Nephron progenitor cell (in vitro differentiated cells): Measurements from ENCODE around the gene EIPR1.

ENCODE experiments used
- DNase-seq: peaks from one replicate; pipeline ENCODE4 v3.0.0; 2021
- H3K27ac Mint-ChIP-seq: 2 replicates; pipeline ENCODE4 v1.8.0; 2021; ENCODE audit warnings: mild to moderate bottlenecking, moderate library complexity, mixed read lengths
- H3K27me3 Mint-ChIP-seq: 2 replicates; pipeline ENCODE4 v1.8.0; 2021; ENCODE audit warnings: mild to moderate bottlenecking, low read depth, mixed read lengths; ENCODE audit not compliant: poor library complexity
- H3K36me3 Mint-ChIP-seq: 2 replicates; pipeline ENCODE4 v1.8.0; 2021; ENCODE audit warnings: low read depth, mixed read lengths
- H3K4me1 Mint-ChIP-seq: 2 replicates; pipeline ENCODE4 v1.8.0; 2021; ENCODE audit warnings: mixed read lengths
- H3K4me3 Mint-ChIP-seq: 2 replicates; pipeline ENCODE4 v1.8.0; 2021; ENCODE audit warnings: mild to moderate bottlenecking, moderate library complexity, mixed read lengths
- H3K9me3 Mint-ChIP-seq: 2 replicates; pipeline ENCODE4 v1.8.0; 2021; ENCODE audit warnings: mild to moderate bottlenecking, moderate library complexity, mixed read lengths
- TF ChIP-seq, protein P1 (sequence below): fragments of 200-600 bp; sonication (generic); IDR thresholded peaks from 2 replicates; pipeline ENCODE4 v1.5.0; 2021; ENCODE audit warnings: antibody characterized with exemption

Gene EIPR1

DNA sequence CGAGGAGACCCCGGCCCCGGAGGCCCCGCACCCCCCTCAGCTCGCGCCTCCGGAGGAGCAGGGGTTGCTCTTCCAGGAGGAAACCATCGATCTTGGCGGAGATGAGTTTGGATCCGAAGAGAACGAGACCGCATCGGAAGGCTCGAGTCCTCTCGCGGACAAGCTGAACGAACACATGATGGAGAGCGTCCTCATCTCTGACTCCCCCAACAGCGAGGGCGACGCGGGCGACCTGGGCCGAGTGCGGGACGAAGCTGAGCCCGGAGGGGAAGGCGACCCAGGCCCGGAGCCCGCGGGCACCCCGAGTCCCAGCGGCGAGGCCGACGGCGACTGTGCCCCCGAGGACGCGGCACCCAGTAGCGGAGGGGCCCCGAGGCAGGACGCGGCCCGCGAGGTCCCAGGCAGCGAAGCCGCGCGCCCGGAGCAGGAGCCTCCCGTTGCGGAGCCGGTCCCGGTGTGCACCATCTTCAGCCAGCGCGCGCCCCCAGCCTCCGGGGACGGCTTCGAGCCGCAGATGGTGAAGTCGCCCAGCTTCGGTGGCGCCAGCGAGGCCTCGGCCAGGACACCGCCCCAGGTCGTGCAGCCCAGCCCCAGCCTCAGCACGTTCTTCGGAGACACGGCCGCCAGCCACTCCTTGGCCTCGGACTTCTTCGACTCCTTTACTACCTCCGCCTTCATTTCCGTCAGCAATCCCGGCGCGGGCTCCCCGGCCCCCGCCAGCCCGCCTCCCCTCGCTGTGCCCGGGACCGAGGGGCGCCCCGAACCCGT is 10.2 kb upstream of the EIPR1 start:
- Mint-ChIP-seq H3K27me3 (no peaks in the 10 kb centered on the region), H3K4me3 (no peak overlapping the region), H3K4me1 (no peaks in the 10 kb centered on the region), H3K9me3 (no peaks in the 10 kb centered on the region), H3K27ac (no peak overlapping the region), H3K36me3 (peaks cover 56% of the 10 kb centered on the region)
- DNase-seq, result no peak
- TF ChIP-seq, protein P1, sequence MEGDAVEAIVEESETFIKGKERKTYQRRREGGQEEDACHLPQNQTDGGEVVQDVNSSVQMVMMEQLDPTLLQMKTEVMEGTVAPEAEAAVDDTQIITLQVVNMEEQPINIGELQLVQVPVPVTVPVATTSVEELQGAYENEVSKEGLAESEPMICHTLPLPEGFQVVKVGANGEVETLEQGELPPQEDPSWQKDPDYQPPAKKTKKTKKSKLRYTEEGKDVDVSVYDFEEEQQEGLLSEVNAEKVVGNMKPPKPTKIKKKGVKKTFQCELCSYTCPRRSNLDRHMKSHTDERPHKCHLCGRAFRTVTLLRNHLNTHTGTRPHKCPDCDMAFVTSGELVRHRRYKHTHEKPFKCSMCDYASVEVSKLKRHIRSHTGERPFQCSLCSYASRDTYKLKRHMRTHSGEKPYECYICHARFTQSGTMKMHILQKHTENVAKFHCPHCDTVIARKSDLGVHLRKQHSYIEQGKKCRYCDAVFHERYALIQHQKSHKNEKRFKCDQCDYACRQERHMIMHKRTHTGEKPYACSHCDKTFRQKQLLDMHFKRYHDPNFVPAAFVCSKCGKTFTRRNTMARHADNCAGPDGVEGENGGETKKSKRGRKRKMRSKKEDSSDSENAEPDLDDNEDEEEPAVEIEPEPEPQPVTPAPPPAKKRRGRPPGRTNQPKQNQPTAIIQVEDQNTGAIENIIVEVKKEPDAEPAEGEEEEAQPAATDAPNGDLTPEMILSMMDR, result no peak

DNA sequence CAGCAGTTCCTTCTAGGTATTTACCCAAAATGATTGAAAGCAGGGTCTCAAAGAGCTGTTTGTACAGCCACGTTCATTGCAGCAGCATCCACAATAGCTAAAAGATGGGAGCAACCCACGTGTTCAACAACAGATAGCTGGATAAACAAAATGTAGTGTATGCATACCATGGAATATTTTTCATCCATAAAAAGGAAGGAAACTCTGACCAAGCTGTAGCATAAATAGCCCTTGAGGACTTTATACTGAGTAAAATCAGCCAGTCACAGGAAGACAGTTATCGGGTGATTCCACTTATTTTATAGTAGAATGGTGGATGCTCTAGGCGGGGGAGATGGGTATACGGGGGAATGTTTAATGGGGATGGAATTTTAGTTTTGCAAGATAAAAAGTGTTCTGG is 9.4 kb upstream of the EIPR1 start:
- Mint-ChIP-seq H3K4me3 (no peak overlapping the region), H3K27me3 (no peaks in the 10 kb centered on the region), H3K4me1 (no peaks in the 10 kb centered on the region), H3K9me3 (no peaks in the 10 kb centered on the region), H3K27ac (no peak overlapping the region), H3K36me3 (peaks cover 55% of the 10 kb centered on the region)
- DNase-seq, result no peak
- TF ChIP-seq, protein P1, result no peak

DNA sequence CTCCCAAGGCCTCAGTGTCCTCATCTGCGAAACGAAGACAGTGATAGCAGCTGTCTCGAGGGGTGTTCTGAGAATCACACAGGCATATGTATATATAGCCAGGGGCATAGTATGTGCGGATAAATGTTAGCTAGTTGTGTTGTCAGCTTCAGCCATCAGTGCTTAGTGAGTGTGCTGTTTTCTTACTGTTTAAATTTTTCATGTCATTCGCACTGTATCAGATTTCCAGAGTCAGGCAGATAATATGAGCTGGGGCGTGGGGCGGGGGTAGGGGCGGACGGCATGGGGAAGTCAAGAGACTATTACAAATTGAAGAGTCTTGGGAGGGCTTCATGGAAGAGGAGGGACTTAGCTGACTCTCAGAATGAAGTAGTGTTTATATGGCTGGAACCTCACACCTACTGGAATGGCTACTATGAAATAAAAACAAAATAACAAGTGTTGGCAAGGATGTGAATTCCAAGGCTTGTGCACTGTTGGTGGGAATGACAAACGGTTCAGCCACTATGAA is 8.9 kb upstream of the EIPR1 start:
- H3K9me3 Mint-ChIP-seq, result no peaks in the 10 kb centered on the region
- peaks cover 55% of the 10 kb centered on the region for H3K36me3 Mint-ChIP-seq
- no peak overlapping the region for H3K4me3 Mint-ChIP-seq
- TF ChIP-seq, protein P1, result no peak
- no peaks in the 10 kb centered on the region for H3K27me3 Mint-ChIP-seq
- H3K4me1 Mint-ChIP-seq, result peaks cover 4% of the 10 kb centered on the region
- peak overlapping the region; percentile 69 for H3K27ac Mint-ChIP-seq
- no peak for DNase-seq

DNA sequence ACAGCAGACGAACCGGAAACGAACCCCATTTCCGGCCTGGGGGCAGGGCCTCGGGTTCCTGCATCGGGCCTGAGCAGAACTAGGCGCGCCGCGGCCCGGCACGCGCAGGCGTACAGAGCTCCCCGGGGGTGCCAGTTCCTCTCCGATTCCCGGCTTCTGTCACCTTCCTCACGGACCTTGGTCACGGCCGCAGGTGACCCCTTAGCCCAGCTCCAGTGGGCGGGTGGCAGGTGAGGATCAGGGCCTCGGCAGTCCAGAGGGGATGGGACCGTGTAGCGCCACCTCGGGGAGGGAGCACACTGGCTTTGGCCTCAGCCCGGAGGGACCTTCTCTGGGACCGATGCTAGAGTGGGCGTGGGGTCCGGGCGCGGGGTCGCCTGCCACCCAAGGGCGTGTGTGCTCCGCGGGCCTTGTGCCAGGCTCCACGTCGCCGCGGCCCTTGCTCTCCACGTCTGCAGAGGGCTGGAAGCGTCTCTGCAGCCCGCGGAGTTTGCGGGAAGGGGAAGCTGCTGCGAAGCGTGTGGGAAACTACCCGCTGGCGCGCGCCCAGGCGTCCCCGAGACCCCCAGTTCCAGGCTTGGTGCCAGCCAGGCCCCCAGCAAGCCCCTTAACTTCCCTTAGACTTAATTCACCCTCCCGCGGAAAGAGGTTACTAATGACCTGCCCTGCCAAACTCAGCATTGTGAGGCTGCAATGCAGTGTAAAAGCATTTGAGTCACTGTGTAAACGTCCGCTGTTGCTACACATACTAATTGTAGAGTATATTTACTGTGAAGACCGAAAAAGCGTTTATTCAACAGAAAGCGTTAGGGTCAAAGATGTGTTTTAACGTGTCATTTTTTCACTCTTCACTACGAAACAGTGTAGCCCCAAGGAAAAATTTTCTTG is 2.3 kb upstream of the EIPR1 start, which contains the start of gene TRAPPC12:
TSS of gene TRAPPC12 (plus strand) at position 48 of the 888 bp plus-strand sequence. CDS start 7,930 bp downstream, outside the sequence.
- Mint-ChIP-seq H3K4me3 (peak within 1 kb of the TSS; percentile 95), H3K27ac (peak within 1 kb of the TSS; percentile 89), H3K36me3 (peaks cover 35% of the 10 kb centered on the region), H3K4me1 (peaks cover 41% of the 10 kb centered on the region), H3K27me3 (peaks cover 2% of the 10 kb centered on the region), H3K9me3 (peaks cover 6% of the 10 kb centered on the region)
- DNase-seq, result peak; percentile 86
- TF ChIP-seq, protein P1, result no peak

DNA sequence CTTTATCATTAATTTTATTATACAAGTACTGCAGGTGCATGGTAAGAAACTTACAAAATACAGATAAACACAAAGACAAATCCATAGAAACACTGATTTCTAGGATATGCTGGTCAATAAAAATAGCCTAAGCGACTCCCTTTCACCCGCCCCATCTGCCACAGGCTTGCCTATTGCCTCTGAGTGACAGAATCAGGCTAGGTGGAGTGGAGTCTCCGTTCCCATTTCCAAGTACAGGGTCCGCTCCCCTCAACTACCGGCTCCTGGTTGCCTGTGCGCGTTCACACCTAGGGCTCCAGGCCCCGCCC is 1.7 kb upstream of the EIPR1 start:
- peak overlapping the region; percentile 95 for H3K4me3 Mint-ChIP-seq
- TF ChIP-seq, protein P1, result no peak
- H3K27ac Mint-ChIP-seq, result no peak overlapping the region
- peaks cover 35% of the 10 kb centered on the region for H3K36me3 Mint-ChIP-seq
- DNase-seq, result no peak
- peaks cover 6% of the 10 kb centered on the region for H3K9me3 Mint-ChIP-seq
- peaks cover 2% of the 10 kb centered on the region for H3K27me3 Mint-ChIP-seq
- peaks cover 41% of the 10 kb centered on the region for H3K4me1 Mint-ChIP-seq
